Bronchial epithelial cell (primary cell): ENCODE measurements around the gene ACOX2. TPM values are rescaled to one million over a fixed set of nuclear protein-coding genes. Genes with fewer than 3 reads are reported as not detected.

Source experiments
- DNase-seq: peaks from one replicate; pipeline ENCODE4 v3.0.0-alpha.2; 2010; ENCODE audit warnings: low read depth
- FAIRE-seq: peaks from 2 replicates; lab custom pipeline; 2011; peaks lifted over from hg19 to GRCh38; lab: Jason Lieb, UNC
- H3K27me3 ChIP-seq: 2 replicates; pipeline ENCODE4 v1.5.1; 2011; ENCODE audit warnings: low read length; ENCODE audit not compliant: control insufficient read depth, insufficient read depth
- H3K36me3 ChIP-seq: 2 replicates; pipeline ENCODE4 v1.5.1; 2011; ENCODE audit warnings: low read length; ENCODE audit not compliant: control insufficient read depth, insufficient read depth
- H3K4me3 ChIP-seq: 2 replicates; pipeline ENCODE4 v1.5.1; 2011; ENCODE audit warnings: mild to moderate bottlenecking, low read depth, low read length, control low read depth
- CTCF ChIP-seq: IDR thresholded peaks from 2 replicates; pipeline ENCODE4 v1.5.1; 2011; ENCODE audit warnings: mild to moderate bottlenecking, moderate library complexity, low read length, control low read depth, inconsistent platforms; ENCODE audit not compliant: insufficient read depth, severe bottlenecking
- total RNA-seq: library from RNA; depleted of rRNA; stranded (reverse); fragments of >200 nt; gene quantifications from 2 replicates; pipeline ENCODE4 v1.2.1, GENCODE V29; 2014

ACOX2 gene
- total RNA-seq, 1 donor from 2014 or later = 0.26 TPM

- no peak for DNase-seq
- H3K27me3 ChIP-seq = peaks cover 6% of the 10 kb centered on the region
- no peaks in the 10 kb centered on the region for H3K36me3 ChIP-seq
- TF ChIP-seq CTCF = no peak
- FAIRE-seq = no peak
- H3K4me3 ChIP-seq = no peak overlapping the region
Observed at GRCh38 chr3:58580826-58581327, 43.9 kb upstream of the ACOX2 start.

- Histone ChIP-seq H3K4me3 (no peak overlapping the region), H3K36me3 (no peaks in the 10 kb centered on the region), H3K27me3 (peaks cover 6% of the 10 kb centered on the region)
- DNase-seq (no peak), FAIRE-seq (peak; percentile 43)
- no peak for TF ChIP-seq CTCF
Observed at GRCh38 chr3:58578873-58579272, 41.9 kb upstream of the ACOX2 start.

GRCh38 chr3:58577269-58577821, 40.4 kb upstream of the ACOX2 start, which contains the start of gene FAM107A:
TSS of gene FAM107A (minus strand) at chr3:58577391. CDS start at chr3:58569860, 7,531 bp downstream.
- TF ChIP-seq CTCF = peak; percentile 36
- Histone ChIP-seq H3K36me3 (no peaks in the 10 kb centered on the region), H3K27me3 (peaks cover 6% of the 10 kb centered on the region), H3K4me3 (no peak within 1 kb of the TSS)
- DNase-seq (peak; percentile 47), FAIRE-seq (no peak)

- Histone ChIP-seq H3K4me3 (no peak overlapping the region), H3K36me3 (no peaks in the 10 kb centered on the region), H3K27me3 (peaks cover 6% of the 10 kb centered on the region)
- no peak for TF ChIP-seq CTCF
- DNase-seq (no peak), FAIRE-seq (no peak)
Observed at GRCh38 chr3:58576716-58577115, 39.7 kb upstream of the ACOX2 start.

- TF ChIP-seq CTCF = no peak
Observed at GRCh38 chr3:58575971-58576652, 39.1 kb upstream of the ACOX2 start.

More at GRCh38 chr3:58575971-58576652, 39.1 kb upstream of the ACOX2 start:
- Histone ChIP-seq H3K36me3 (no peaks in the 10 kb centered on the region), H3K27me3 (peaks cover 6% of the 10 kb centered on the region), H3K4me3 (no peak overlapping the region)
- FAIRE-seq (peak; percentile 82), DNase-seq (no peak)
